SK-N-SH (cell line): ENCODE data around the gene SLC16A10. TPM values are rescaled to one million over a fixed set of nuclear protein-coding genes. Genes with fewer than 3 reads are reported as not detected.

Experiments used
- CTCF ChIA-PET: fragments of 300-600, 350-600 bp; formaldehyde crosslinking; extraction: SDS; loops from one replicate; lab custom pipeline; 2021; lab: Yijun Ruan, JAX
- POLR2A ChIA-PET: fragments of 350-600 bp; sonication (Branson Sonifier 250); formaldehyde crosslinking; extraction: SDS; loops from one replicate; lab custom pipeline; 2020; ENCODE audit warnings: antibody characterized with exemption, inconsistent platforms; lab: Yijun Ruan, JAX
- DNase-seq: peaks from one replicate; pipeline ENCODE4 v3.0.0; 2012
- H2AFZ ChIP-seq: fragments of 200-600 bp; sonication (generic); 2 replicates; pipeline ENCODE4 v1.8.1; 2016; ENCODE audit warnings: antibody characterized with exemption, mild to moderate bottlenecking, low read depth
- H3F3A ChIP-seq: fragments of 200-600 bp; sonication (generic); replicated peaks from 2 replicates; pipeline ENCODE3; 2016; ENCODE audit warnings: antibody characterized with exemption, mild to moderate bottlenecking; ENCODE audit not compliant: insufficient read depth
- H3K27ac ChIP-seq, 2 experiments: fragments of 200-500 bp in 1 of 2; fragments of 200-600 bp in 1 of 2; sonication (Bioruptor generic) in 1 of 2; sonication (generic), shearing (Covaris generic) in 1 of 2; 2 replicates each; pipeline versions ENCODE4 v1.5.1 to v1.6.1; 2014 to 2016; ENCODE audit warnings: low read depth in 2 of 2, inconsistent platforms in 1 of 2, low read length in 1 of 2, mild to moderate bottlenecking in 1 of 2, mixed read lengths in 1 of 2
- H3K27me3 ChIP-seq: fragments of 200-600 bp; sonication (generic), shearing (Covaris generic); 2 replicates; pipeline ENCODE4 v1.6.1; 2016; ENCODE audit warnings: mixed run types; ENCODE audit not compliant: insufficient read depth
- H3K36me3 ChIP-seq, 2 experiments: fragments of 200-500 bp in 1 of 2; fragments of 200-600 bp in 1 of 2; sonication (Bioruptor generic) in 1 of 2; sonication (generic) in 1 of 2; replicated peaks in 1 of 2; 2 replicates each; pipeline versions ENCODE3 to v1.5.1; 2014 to 2016; ENCODE audit warnings: low read length in 1 of 2, mild to moderate bottlenecking in 1 of 2; ENCODE audit not compliant: insufficient read depth in 2 of 2, control insufficient read depth in 1 of 2
- H3K4me1 ChIP-seq, 2 experiments: fragments of 200-500 bp in 1 of 2; fragments of 200-600 bp in 1 of 2; sonication (Bioruptor generic) in 1 of 2; sonication (generic), shearing (Covaris generic) in 1 of 2; 2 replicates each; pipeline versions ENCODE4 v1.5.1 to v1.6.1; 2014 to 2016; ENCODE audit warnings: low read depth in 1 of 2, low read length in 1 of 2, mixed run types in 1 of 2; ENCODE audit not compliant: insufficient read depth in 2 of 2, control insufficient read depth in 1 of 2
- H3K4me2 ChIP-seq: fragments of 200-600 bp; sonication (generic), shearing (Covaris generic); 2 replicates; pipeline ENCODE4 v1.6.1; 2017; ENCODE audit warnings: mixed run types
- H3K4me3 ChIP-seq, 2 experiments: fragments of 200-500 bp in 1 of 2; fragments of 200-600 bp in 1 of 2; sonication (Bioruptor generic) in 1 of 2; sonication (generic), shearing (Covaris generic) in 1 of 2; 2 replicates each; pipeline versions ENCODE4 v1.5.1 to v1.8.1; 2014 to 2016; ENCODE audit warnings: low read depth in 2 of 2, inconsistent platforms in 1 of 2, low read length in 1 of 2, mild to moderate bottlenecking in 1 of 2, mixed read lengths in 1 of 2, moderate library complexity in 1 of 2
- H3K79me2 ChIP-seq: fragments of 200-600 bp; sonication (generic); 2 replicates; pipeline ENCODE4 v1.8.1; 2017; ENCODE audit warnings: mild to moderate bottlenecking; ENCODE audit not compliant: insufficient read depth
- H3K9ac ChIP-seq: fragments of 200-600 bp; sonication (generic); 2 replicates; pipeline ENCODE4 v1.6.1; 2017; ENCODE audit warnings: mixed run types
- H3K9me2 ChIP-seq: fragments of 200-600 bp; sonication (generic); 2 replicates; pipeline ENCODE4 v1.6.1; 2017; ENCODE audit warnings: mixed run types
- H3K9me3 ChIP-seq: fragments of 200-600 bp; sonication (generic); 2 replicates; pipeline ENCODE4 v1.6.1; 2017; ENCODE audit warnings: mixed run types, mild to moderate bottlenecking, moderate library complexity
- H4K20me1 ChIP-seq: fragments of 200-600 bp; sonication (generic); 2 replicates; pipeline ENCODE4 v1.6.1; 2017; ENCODE audit warnings: mild to moderate bottlenecking, mixed run types; ENCODE audit not compliant: insufficient read depth
- CHD2 ChIP-seq: fragments of 150-350 bp; IDR thresholded peaks from 2 replicates; pipeline ENCODE4 v1.6.1; 2018; ENCODE audit warnings: low read length; ENCODE audit not compliant: partially characterized antibody
- FOXM1 ChIP-seq: IDR thresholded peaks from 2 replicates; pipeline ENCODE4 v1.4.0; 2012; ENCODE audit warnings: low read depth, mild to moderate bottlenecking
- JUND ChIP-seq: IDR thresholded peaks from 2 replicates; pipeline ENCODE4 v1.4.0; 2012
- MAX ChIP-seq: IDR thresholded peaks from 2 replicates; pipeline ENCODE4 v1.4.0; 2012; ENCODE audit warnings: low read depth
- NFIC ChIP-seq: IDR thresholded peaks from 2 replicates; pipeline ENCODE4 v1.4.0; 2012; ENCODE audit warnings: borderline replicate concordance
- PBX3 ChIP-seq: IDR thresholded peaks from 2 replicates; pipeline ENCODE4; 2012
- POLR2AphosphoS5 ChIP-seq: IDR thresholded peaks from 2 replicates; pipeline ENCODE4 v1.6.1; 2012; ENCODE audit warnings: low read depth, low read length
- REST ChIP-seq: IDR thresholded peaks from 2 replicates; pipeline ENCODE4 v1.6.1; 2012; ENCODE audit warnings: mild to moderate bottlenecking, low read depth, low read length, moderate library complexity
- RXRA ChIP-seq: IDR thresholded peaks from 2 replicates; pipeline ENCODE4 v1.4.0; 2012; ENCODE audit warnings: low read depth, mild to moderate bottlenecking, borderline replicate concordance
- SIN3A ChIP-seq: IDR thresholded peaks from 2 replicates; pipeline ENCODE4 v1.6.1; 2012; ENCODE audit warnings: low read depth, mild to moderate bottlenecking, low read length, moderate library complexity, borderline replicate concordance
- USF1 ChIP-seq: IDR thresholded peaks from 2 replicates; pipeline ENCODE4 v1.4.0; 2012; ENCODE audit warnings: low read depth, borderline replicate concordance
- USF2 ChIP-seq: fragments of 150-350 bp; IDR thresholded peaks from 2 replicates; pipeline ENCODE4 v1.6.1; 2017; ENCODE audit warnings: antibody characterized with exemption, low read length, low read depth, borderline replicate concordance
- YY1 ChIP-seq: IDR thresholded peaks from 2 replicates; pipeline ENCODE4 v1.4.0; 2012; ENCODE audit warnings: low read depth, mild to moderate bottlenecking
- ZBTB33 ChIP-seq: IDR thresholded peaks from 2 replicates; pipeline ENCODE4 v1.4.0; 2012; ENCODE audit warnings: low read depth, borderline replicate concordance
- WGBS: methylation state at CpG from one replicate; pipeline ENCODE4 v1.1.6; 2017; ENCODE audit warnings: low lambda C conversion rate; 5-methylcytosine and 5-hydroxymethylcytosine counted together
- polyA plus RNA-seq, 3 experiments: library from polyadenylated mRNA; depleted of rRNA; stranded (reverse); fragments of >200 nt; gene quantifications; 2 replicates each; pipeline ENCODE4 v1.2.3, GENCODE V29; 2012

Gene SLC16A10
- polyA plus RNA-seq, 1 of the 3 experiments (the other 2 are of a cell fraction) = 0.12 TPM

GRCh38 chr6:111124406-111124805, 37.1 kb downstream of the SLC16A10 start:
- TF ChIP-seq POLR2AphosphoS5 = no peak
- TF ChIP-seq SIN3A = no peak
- no peak for TF ChIP-seq PBX3
- TF ChIP-seq MAX = no peak
- TF ChIP-seq CHD2 = no peak
- no peak for TF ChIP-seq JUND
- TF ChIP-seq USF1 = no peak
- no peak for TF ChIP-seq USF2
- TF ChIP-seq NFIC = no peak
- TF ChIP-seq FOXM1 = no peak
- TF ChIP-seq ZBTB33 = no peak
- TF ChIP-seq REST = no peak
- no peak for TF ChIP-seq YY1
- TF ChIP-seq RXRA = no peak
- Histone ChIP-seq H3K27me3 (no peaks in the 10 kb centered on the region), H3K4me1 (peaks cover 0 to 15% of the 10 kb centered on the region in 2 experiments; a peak in 1 of 4 replicates), H4K20me1 (no peaks in the 10 kb centered on the region), H3K79me2 (no peaks in the 10 kb centered on the region), H3K27ac (no peak overlapping the region), H3K4me3 (no peak overlapping the region), H3K9ac (no peak overlapping the region), H3K4me2 (no peak overlapping the region), H3K9me2 (no peaks in the 10 kb centered on the region), H3K36me3 (no peaks in the 10 kb centered on the region), H3F3A (no peaks in the 10 kb centered on the region), H3K9me3 (no peaks in the 10 kb centered on the region), H2AFZ (no peak overlapping the region)
- CTCF ChIA-PET = no interaction called here
- 83% methylated on average over 4 of the region's 4 CpGs for WGBS
- DNase-seq = no peak
- POLR2A ChIA-PET = no interaction called here
